Measurements from ENCODE around the gene CDKN2B. TPM values are rescaled to one million over a fixed set of nuclear protein-coding genes. Genes with fewer than 3 reads are reported as not detected.

The CDKN2B gene
- total RNA-seq, 1 experiment from 2014 or later, result 9.8 TPM

- no peak for TF ChIP-seq REST (IDR thresholded peaks at IDR 0.05; ENCODE audit: low read depth)
- no peak for TF ChIP-seq POLR2AphosphoS5 (IDR thresholded peaks at IDR 0.05; ENCODE audit: low read depth, low read length)
- TF ChIP-seq ZFX (IDR thresholded peaks at IDR 0.05), result no peak
These were observed 50.3 kb downstream of the CDKN2B start (continued) for GRCh38 chr9:21958833-21959232.

Other genes starting within 250 kb of the CDKN2B start
- gene MTAP, start 206.7 kb downstream of the CDKN2B start, total RNA-seq (2021; ENCODE audit: unreplicated experiment), result 326 TPM
- 89.7 TPM for gene CDKN2A, start 14.9 kb downstream of the CDKN2B start, total RNA-seq (2021; ENCODE audit: unreplicated experiment)
- gene CDKN2B-AS1, start 14.5 kb downstream of the CDKN2B start, total RNA-seq (2021; ENCODE audit: unreplicated experiment), result 1.7 TPM